Measurements from ENCODE around the gene ANKS6.

GRCh38 chr9:98778251-98778650 lies 18.1 kb downstream of the ANKS6 start:
- TF ChIP-seq CTCF (IDR thresholded peaks at IDR 0.05; ENCODE audit: low read depth, low read length, poor library complexity, severe bottlenecking), result no peak
- no peak for TF ChIP-seq EZH2phosphoT487 (IDR thresholded peaks at IDR 0.05; ENCODE audit: borderline replicate concordance, low read length)
